ENCODE measurements around the gene OR1A2.

DNA sequence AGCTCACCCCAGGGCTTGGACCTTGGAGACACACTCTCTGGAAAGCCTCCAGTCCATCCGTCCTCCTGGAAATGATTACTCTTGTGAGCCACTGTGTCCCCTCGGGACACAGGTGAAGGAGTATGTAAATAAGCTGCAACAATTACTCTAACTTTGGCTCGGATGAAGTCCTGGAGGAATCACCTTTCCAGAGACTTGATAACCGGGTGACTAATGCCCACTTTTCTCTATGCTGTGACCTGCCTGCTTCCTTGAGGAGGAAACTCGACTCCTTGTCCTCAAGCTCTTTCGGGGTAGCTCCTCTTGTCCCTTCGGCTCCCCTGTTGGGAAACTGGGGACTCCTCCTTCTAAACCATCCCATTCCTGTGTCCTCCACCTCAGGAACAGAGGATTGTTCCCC lies 10.0 kb downstream of the OR1A2 start, which contains the start of gene OR1A1:
- TF ChIP-seq, protein P1, sequence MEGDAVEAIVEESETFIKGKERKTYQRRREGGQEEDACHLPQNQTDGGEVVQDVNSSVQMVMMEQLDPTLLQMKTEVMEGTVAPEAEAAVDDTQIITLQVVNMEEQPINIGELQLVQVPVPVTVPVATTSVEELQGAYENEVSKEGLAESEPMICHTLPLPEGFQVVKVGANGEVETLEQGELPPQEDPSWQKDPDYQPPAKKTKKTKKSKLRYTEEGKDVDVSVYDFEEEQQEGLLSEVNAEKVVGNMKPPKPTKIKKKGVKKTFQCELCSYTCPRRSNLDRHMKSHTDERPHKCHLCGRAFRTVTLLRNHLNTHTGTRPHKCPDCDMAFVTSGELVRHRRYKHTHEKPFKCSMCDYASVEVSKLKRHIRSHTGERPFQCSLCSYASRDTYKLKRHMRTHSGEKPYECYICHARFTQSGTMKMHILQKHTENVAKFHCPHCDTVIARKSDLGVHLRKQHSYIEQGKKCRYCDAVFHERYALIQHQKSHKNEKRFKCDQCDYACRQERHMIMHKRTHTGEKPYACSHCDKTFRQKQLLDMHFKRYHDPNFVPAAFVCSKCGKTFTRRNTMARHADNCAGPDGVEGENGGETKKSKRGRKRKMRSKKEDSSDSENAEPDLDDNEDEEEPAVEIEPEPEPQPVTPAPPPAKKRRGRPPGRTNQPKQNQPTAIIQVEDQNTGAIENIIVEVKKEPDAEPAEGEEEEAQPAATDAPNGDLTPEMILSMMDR (IDR thresholded peaks at IDR 0.05): no peak
- TF ChIP-seq POLR2A (IDR thresholded peaks at IDR 0.05) (no peak), EP300 (IDR thresholded peaks at IDR 0.05) (no peak), POLR2AphosphoS5 (IDR thresholded peaks at IDR 0.05) (no peak)
